WTC11 (cell line): ENCODE results near the gene MYO1F. TPM values are rescaled to one million over a fixed set of nuclear protein-coding genes. Genes with fewer than 3 reads are reported as not detected.
"Not testable (repeated sequence)": the region's sequence is repeated elsewhere in the genome, so short reads cannot be mapped to it uniquely, and the experiment has no call there.

Experiments
- ATAC-seq: fragments of 200-7000 bp; cut with Tn5 transposase; 2 replicates; pipeline ENCODE4 v1.10.0; 2021; ENCODE audit warnings: mild to moderate bottlenecking, moderate library complexity
- CTCF ChIA-PET: fragments of 300-600 bp; sonication (Branson Sonifier 250); formaldehyde crosslinking; loops from one replicate; lab custom pipeline; 2021; ENCODE audit warnings: antibody characterized with exemption; lab: Charles Lee
- POLR2A ChIA-PET: fragments of 350-600 bp; sonication (Branson Sonifier 250); formaldehyde crosslinking; loops from one replicate; lab custom pipeline; 2021; ENCODE audit warnings: antibody characterized with exemption; lab: Charles Lee
- DNase-seq: peaks from one replicate; pipeline ENCODE4 v3.0.0; 2021; ENCODE audit warnings: low spot score
- H3K27ac Mint-ChIP-seq: 2 replicates; pipeline ENCODE4 v1.8.0; 2021; ENCODE audit warnings: mixed read lengths
- H3K27me3 Mint-ChIP-seq: 2 replicates; pipeline ENCODE4 v1.8.0; 2021; ENCODE audit warnings: low read depth, mild to moderate bottlenecking, moderate library complexity, mixed read lengths
- H3K36me3 Mint-ChIP-seq: 2 replicates; pipeline ENCODE4 v1.8.0; 2021; ENCODE audit warnings: mixed read lengths
- H3K4me1 Mint-ChIP-seq: 2 replicates; pipeline ENCODE4 v1.8.0; 2022; ENCODE audit warnings: mixed read lengths
- H3K4me3 Mint-ChIP-seq: 2 replicates; pipeline ENCODE4 v1.8.0; 2021; ENCODE audit warnings: mild to moderate bottlenecking, moderate library complexity, mixed read lengths
- H3K9me3 Mint-ChIP-seq: 2 replicates; pipeline ENCODE4 v1.8.0; 2021; ENCODE audit warnings: mixed read lengths
- ETV6 ChIP-seq: sonication (generic); formaldehyde crosslinking; IDR thresholded peaks from 2 replicates; pipeline ENCODE4 v1.8.1; 2022; ENCODE audit warnings: mild to moderate bottlenecking, missing genetic modification reagents
- FOXP1 ChIP-seq: sonication (generic); formaldehyde crosslinking; IDR thresholded peaks from 2 replicates; pipeline ENCODE4 v1.8.0; 2022; ENCODE audit warnings: missing genetic modification reagents, mild to moderate bottlenecking, moderate library complexity, borderline replicate concordance
- GABPB1 ChIP-seq: sonication (generic); formaldehyde crosslinking; IDR thresholded peaks from 2 replicates; pipeline ENCODE4 v1.8.1; 2023; ENCODE audit warnings: mild to moderate bottlenecking, missing genetic modification reagents
- MXD4 ChIP-seq: fragments of 250-450 bp; sonication (Bioruptor Pico); IDR thresholded peaks from 2 replicates; pipeline ENCODE4 v1.8.0; 2021; ENCODE audit warnings: mild to moderate bottlenecking, moderate library complexity, borderline replicate concordance
- NFE2L1 ChIP-seq: sonication (generic); formaldehyde crosslinking; IDR thresholded peaks from 2 replicates; pipeline ENCODE4 v1.8.1; 2023; ENCODE audit warnings: missing genetic modification reagents
- SMAD4 ChIP-seq: sonication (generic); formaldehyde crosslinking; IDR thresholded peaks from 2 replicates; pipeline ENCODE4 v1.8.0; 2022; ENCODE audit warnings: mild to moderate bottlenecking, missing genetic modification reagents
- ZNF512 ChIP-seq: sonication (generic); formaldehyde crosslinking; IDR thresholded peaks from 2 replicates; pipeline ENCODE4 v1.8.1; 2022; ENCODE audit warnings: missing genetic modification reagents, borderline replicate concordance
- ZNF532 ChIP-seq: fragments of 250-450 bp; sonication (Bioruptor Pico); IDR thresholded peaks from 2 replicates; pipeline ENCODE4 v1.9.0; 2021; ENCODE audit warnings: mild to moderate bottlenecking, borderline replicate concordance
- ZSCAN18 ChIP-seq: fragments of 250-450 bp; sonication (Bioruptor Pico); IDR thresholded peaks from 2 replicates; pipeline ENCODE4 v2.1.2; 2022; ENCODE audit warnings: mild to moderate bottlenecking, moderate library complexity
- total RNA-seq: library from RNA; stranded (reverse); gene quantifications from 3 replicates; pipeline ENCODE4 v1.2.3, GENCODE V29; 2021
- TF ChIP-seq, protein P1 (sequence below): sonication (generic); formaldehyde crosslinking; IDR thresholded peaks from 2 replicates; pipeline ENCODE4 v1.8.1; 2023; ENCODE audit warnings: mild to moderate bottlenecking, missing genetic modification reagents, moderate library complexity
- TF ChIP-seq, protein P2 (sequence below): sonication (generic); formaldehyde crosslinking; conservative IDR thresholded peaks from 2 replicates; pipeline ENCODE4 v1.8.1; 2022; ENCODE audit warnings: mild to moderate bottlenecking, missing genetic modification reagents
- TF ChIP-seq, protein P3 (sequence below): sonication (generic); formaldehyde crosslinking; IDR thresholded peaks from 2 replicates; pipeline ENCODE4 v1.8.1; 2022; ENCODE audit warnings: mild to moderate bottlenecking, moderate library complexity, missing genetic modification reagents

Gene MYO1F
- total RNA-seq, 1 experiment from 2014 or later: 2.8 TPM

DNA sequence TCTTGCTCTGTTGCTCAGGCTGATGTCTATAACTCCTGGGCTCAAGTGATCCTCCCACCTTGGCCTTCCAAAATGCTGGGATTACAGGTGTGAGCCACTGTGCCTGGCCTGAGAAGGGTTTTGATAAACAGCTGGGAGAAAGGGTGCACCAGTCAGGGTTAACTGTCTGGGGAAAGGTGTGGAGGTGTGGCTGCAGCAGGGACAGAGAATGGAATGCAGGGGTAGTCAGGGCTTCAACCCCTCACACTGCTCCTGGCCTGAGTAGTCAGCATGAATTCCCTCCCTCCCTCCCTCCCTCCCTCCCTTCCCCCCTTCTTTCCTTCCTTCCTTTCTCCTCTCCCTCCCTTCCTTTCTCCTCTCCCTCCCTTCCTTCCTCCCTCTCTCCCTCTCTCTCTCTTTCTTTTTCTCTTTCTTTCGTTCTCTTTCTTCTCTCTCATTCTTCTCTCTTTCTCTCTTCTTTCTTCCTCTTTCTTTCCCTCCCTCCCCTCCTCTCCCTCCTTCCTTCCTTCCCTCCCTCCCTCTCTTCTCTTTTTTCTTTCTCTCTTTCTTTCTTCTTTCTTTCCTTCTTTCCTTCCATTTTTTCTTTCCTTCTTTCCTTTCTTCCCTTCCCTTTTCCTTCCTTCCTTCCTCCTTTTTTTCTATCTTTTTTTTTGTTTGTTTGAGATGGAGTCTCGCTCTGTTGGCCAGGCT is 16.0 kb downstream of the MYO1F start:
- Mint-ChIP-seq H3K27me3 (no peaks in the 10 kb centered on the region; the same call in 1 of the 2 replicates), H3K9me3 (no peaks in the 10 kb centered on the region), H3K36me3 (no peaks in the 10 kb centered on the region), H3K4me1 (no peaks in the 10 kb centered on the region), H3K4me3 (no peak overlapping the region), H3K27ac (peak overlapping the region; percentile 57; the same call in 1 of the 2 replicates)
- TF ChIP-seq, protein P1, sequence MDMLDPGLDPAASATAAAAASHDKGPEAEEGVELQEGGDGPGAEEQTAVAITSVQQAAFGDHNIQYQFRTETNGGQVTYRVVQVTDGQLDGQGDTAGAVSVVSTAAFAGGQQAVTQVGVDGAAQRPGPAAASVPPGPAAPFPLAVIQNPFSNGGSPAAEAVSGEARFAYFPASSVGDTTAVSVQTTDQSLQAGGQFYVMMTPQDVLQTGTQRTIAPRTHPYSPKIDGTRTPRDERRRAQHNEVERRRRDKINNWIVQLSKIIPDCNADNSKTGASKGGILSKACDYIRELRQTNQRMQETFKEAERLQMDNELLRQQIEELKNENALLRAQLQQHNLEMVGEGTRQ: no peak
- TF ChIP-seq ZNF512 (CRISPR knock-in tag): peak; percentile 80; the same call in 1 of the 2 replicates
- DNase-seq (no peak), ATAC-seq (peak; percentile 91)
- CTCF ChIA-PET: interaction anchor here (0.6 to 1.4 kb wide), 4 partner anchors 17 to 36 kb away, joined by 4 to 5 read pairs (median 4); partner anchors contain the start of gene MYO1F
- POLR2A ChIA-PET: no interaction called here

DNA sequence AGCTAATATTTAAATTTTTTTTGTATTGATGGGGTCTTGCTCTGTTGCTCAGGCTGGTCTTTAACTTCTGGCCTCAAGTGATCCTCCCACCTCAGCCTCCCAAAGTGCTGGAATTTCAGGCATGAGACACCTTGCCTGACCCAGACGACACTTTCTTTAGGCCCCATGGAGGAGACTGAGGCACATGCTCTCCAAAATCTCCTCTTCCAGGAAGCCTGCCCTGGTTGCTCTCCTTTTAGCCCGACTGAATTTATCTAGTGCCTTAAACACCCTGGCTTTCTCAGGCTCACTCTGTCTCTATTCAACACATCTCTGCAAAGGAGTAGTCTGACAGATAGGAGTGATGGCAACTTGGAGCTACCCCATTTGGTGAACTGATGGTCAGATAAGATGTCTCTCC is 18.9 kb downstream of the MYO1F start:
- TF ChIP-seq SMAD4 (CRISPR knock-in tag): no peak
- TF ChIP-seq, all 79 proteins: peak for 0
- no peak overlapping the region for H3K27ac Mint-ChIP-seq
- no peak for DNase-seq
- H3K4me1 Mint-ChIP-seq: no peaks in the 10 kb centered on the region
- no peaks in the 10 kb centered on the region for H3K36me3 Mint-ChIP-seq
- ChIA-PET CTCF (interaction anchor here (0.7 to 3.3 kb wide), 6 partner anchors 20 to 204 kb away, joined by 3 to 16 read pairs (median 4); partner anchors contain the start of gene ZNF414), POLR2A (no interaction called here)
- no peak overlapping the region for H3K4me3 Mint-ChIP-seq
- H3K27me3 Mint-ChIP-seq: no peaks in the 10 kb centered on the region; the same call in 1 of the 2 replicates
- ATAC-seq: no peak
- H3K9me3 Mint-ChIP-seq: no peaks in the 10 kb centered on the region

DNA sequence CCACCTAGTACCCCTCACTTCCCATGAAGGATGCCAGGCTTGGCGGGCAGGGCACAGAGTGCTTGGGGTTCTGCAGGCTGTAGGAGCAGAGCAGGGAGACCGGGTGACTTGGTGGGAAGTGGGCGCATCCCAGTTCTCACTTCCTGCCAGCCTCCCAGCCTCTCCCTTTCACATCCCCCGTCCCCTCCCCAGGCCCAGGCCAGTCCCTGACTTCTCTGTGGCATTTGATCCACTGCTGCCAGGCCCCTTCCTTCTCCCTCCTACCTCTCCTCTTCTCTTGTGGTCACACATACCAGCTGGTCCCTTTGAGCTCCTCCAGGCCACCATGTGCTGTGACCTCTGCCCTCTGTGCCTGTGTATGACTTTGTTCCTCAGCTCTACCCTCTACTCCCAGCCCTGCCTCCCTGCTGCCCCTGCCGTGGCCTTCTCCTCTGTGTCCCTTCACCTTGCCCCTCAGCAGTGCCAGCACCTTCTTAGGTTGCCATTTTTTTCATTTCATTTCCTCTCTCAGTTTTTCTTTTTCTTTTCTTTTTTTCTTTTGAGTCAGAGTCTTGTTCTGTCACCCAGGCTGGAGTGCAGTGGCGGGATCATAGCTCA is 19.5 kb downstream of the MYO1F start:
- H3K9me3 Mint-ChIP-seq: 0 out of 2 replicates have a peak, but pooled peaks cover under 1% of the 10 kb centered on the region
- DNase-seq: no peak
- no peaks in the 10 kb centered on the region for H3K36me3 Mint-ChIP-seq
- 0 out of 2 replicates have a peak, but pooled peaks cover 2% of the 10 kb centered on the region for H3K4me1 Mint-ChIP-seq
- no peak for ATAC-seq
- no peaks in the 10 kb centered on the region; the same call in 1 of the 2 replicates for H3K27me3 Mint-ChIP-seq
- no peak overlapping the region for H3K27ac Mint-ChIP-seq
- TF ChIP-seq ETV6: no peak
- TF ChIP-seq, protein P2, sequence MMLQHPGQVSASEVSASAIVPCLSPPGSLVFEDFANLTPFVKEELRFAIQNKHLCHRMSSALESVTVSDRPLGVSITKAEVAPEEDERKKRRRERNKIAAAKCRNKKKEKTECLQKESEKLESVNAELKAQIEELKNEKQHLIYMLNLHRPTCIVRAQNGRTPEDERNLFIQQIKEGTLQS (CRISPR knock-in tag): no peak
- no peak for TF ChIP-seq FOXP1 (CRISPR knock-in tag)
- TF ChIP-seq GABPB1 (CRISPR knock-in tag): no peak
- ChIA-PET POLR2A (no interaction called here), CTCF (interaction anchor here (1.2 to 3.3 kb wide), 3 partner anchors 24 to 204 kb away, joined by 3 to 16 read pairs (median 4); no protein-coding TSS in a partner anchor)
- H3K4me3 Mint-ChIP-seq: no peak overlapping the region

- H3K36me3 Mint-ChIP-seq, H3K4me3 Mint-ChIP-seq, DNase-seq, CTCF ChIA-PET, H3K9me3 Mint-ChIP-seq, H3K4me1 Mint-ChIP-seq, H3K27me3 Mint-ChIP-seq, ATAC-seq, H3K27ac Mint-ChIP-seq: not testable (repeated sequence)
- POLR2A ChIA-PET: interaction anchor here (0.6 kb wide), 1 partner anchor 40 kb away, joined by 4 read pairs; the partner anchor contains the start of gene ZNF414
Measured at GRCh38 chr19:8553729-8554128, 23.5 kb downstream of the MYO1F start.

GRCh38 chr19:8552810-8553209 is 24.4 kb downstream of the MYO1F start:
- ChIA-PET POLR2A (no interaction called here), CTCF (interaction anchor here (0.6 kb wide), 1 partner anchor 28 kb away, joined by 5 read pairs; no protein-coding TSS in a partner anchor)
- H3K36me3 Mint-ChIP-seq: peaks cover 4% of the 10 kb centered on the region
- DNase-seq (peak; percentile 52), ATAC-seq (peak; percentile 91)
- H3K4me3 Mint-ChIP-seq: no peak overlapping the region
- H3K27ac Mint-ChIP-seq: no peak overlapping the region
- H3K4me1 Mint-ChIP-seq: peaks cover 4% of the 10 kb centered on the region; the same call in 1 of the 2 replicates
- H3K27me3 Mint-ChIP-seq: peaks cover 4% of the 10 kb centered on the region; the same call in 1 of the 2 replicates
- H3K9me3 Mint-ChIP-seq: peaks cover 3% of the 10 kb centered on the region; the same call in 1 of the 2 replicates
- TF ChIP-seq, protein P3, sequence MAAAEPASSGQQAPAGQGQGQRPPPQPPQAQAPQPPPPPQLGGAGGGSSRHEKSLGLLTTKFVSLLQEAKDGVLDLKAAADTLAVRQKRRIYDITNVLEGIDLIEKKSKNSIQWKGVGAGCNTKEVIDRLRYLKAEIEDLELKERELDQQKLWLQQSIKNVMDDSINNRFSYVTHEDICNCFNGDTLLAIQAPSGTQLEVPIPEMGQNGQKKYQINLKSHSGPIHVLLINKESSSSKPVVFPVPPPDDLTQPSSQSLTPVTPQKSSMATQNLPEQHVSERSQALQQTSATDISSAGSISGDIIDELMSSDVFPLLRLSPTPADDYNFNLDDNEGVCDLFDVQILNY (CRISPR knock-in tag): no peak
- TF ChIP-seq ZSCAN18 (CRISPR knock-in tag): peak; percentile 71; the same call in 1 of the 2 replicates
- peak; percentile 61; the same call in 1 of the 2 replicates for TF ChIP-seq ZNF532 (CRISPR knock-in tag)
- TF ChIP-seq MXD4: peak; percentile 74; the same call in 1 of the 2 replicates
- TF ChIP-seq NFE2L1 (CRISPR knock-in tag): no peak
